Activated naive CD4-positive, alpha-beta T cell treated with anti-CD3 and anti-CD28 coated beads, Interleukin-2, amount 50 U/mL, for 24 hours (primary cell): ENCODE measurements around the gene PDX1.
"Not testable (repeated sequence)": the region's sequence is repeated elsewhere in the genome, so short reads cannot be mapped to it uniquely, and the experiment has no call there.

ENCODE experiments used
- H3K27ac Mint-ChIP-seq: one replicate; pipeline ENCODE4 v1.8.0; 2021; ENCODE audit warnings: mild to moderate bottlenecking, mixed read lengths
- H3K27me3 Mint-ChIP-seq: one replicate; pipeline ENCODE4 v1.8.0; 2021; ENCODE audit warnings: mixed read lengths
- H3K36me3 Mint-ChIP-seq: one replicate; pipeline ENCODE4 v1.8.0; 2021; ENCODE audit warnings: mixed read lengths
- H3K4me1 Mint-ChIP-seq: one replicate; pipeline ENCODE4 v1.8.0; 2021; ENCODE audit warnings: mixed read lengths
- H3K4me3 Mint-ChIP-seq: one replicate; pipeline ENCODE4 v1.8.0; 2021; ENCODE audit warnings: mild to moderate bottlenecking, mixed read lengths
- H3K9me3 Mint-ChIP-seq: one replicate; pipeline ENCODE4 v1.8.0; 2021; ENCODE audit warnings: mixed read lengths

PDX1 gene

DNA sequence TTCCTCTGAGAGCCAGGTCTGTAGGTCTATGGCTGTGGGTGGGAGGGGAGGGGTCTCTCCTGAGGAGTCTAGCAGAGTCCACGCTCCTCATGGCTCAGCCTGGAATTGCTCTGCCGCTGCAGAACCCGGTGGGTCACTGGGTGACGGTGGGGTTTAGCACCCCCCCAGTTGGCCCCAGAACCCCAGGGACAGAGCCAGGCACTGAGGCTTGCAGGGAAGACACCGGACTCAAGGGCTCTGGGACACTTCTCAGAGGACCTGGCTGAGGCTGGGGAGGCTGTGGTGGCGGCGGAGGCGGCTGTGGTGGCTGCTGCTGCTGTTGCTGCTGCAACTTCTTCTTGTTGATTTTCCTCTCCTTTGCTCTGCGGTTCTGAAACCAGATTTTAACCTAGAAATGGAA is 43.2 kb downstream of the PDX1 start:
- Mint-ChIP-seq H3K4me1 (peaks cover 14% of the 10 kb centered on the region), H3K27me3 (peaks cover 63% of the 10 kb centered on the region), H3K4me3 (no peak overlapping the region), H3K36me3 (no peaks in the 10 kb centered on the region), H3K27ac (no peak overlapping the region), H3K9me3 (no peaks in the 10 kb centered on the region)

DNA sequence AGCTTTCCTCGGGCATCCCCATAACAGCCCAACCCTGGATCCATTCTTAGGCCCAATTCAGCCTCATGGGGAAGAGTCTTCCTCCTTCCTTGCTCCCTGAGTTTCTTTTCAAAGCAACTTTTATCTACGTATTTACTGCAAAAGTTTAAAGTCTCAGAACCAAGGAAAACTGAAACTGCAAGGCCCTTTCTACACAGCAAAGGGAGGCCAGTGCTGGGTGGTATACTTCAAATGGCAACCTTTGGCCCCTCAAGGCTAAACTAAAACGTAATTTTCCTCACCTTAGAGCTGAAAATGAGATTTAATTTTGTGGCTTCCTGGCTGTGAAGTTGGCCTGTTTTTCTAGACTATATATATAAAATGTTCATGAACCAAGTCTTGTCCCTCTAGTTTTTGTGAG is 43.7 kb downstream of the PDX1 start:
- Mint-ChIP-seq H3K4me1 (peaks cover 15% of the 10 kb centered on the region), H3K36me3 (no peaks in the 10 kb centered on the region), H3K27ac (no peak overlapping the region), H3K27me3 (peaks cover 63% of the 10 kb centered on the region), H3K9me3 (no peaks in the 10 kb centered on the region), H3K4me3 (no peak overlapping the region)

- H3K27ac Mint-ChIP-seq, H3K9me3 Mint-ChIP-seq, H3K36me3 Mint-ChIP-seq, H3K4me3 Mint-ChIP-seq: not testable (repeated sequence)
- peaks cover 59% of the 10 kb centered on the region for H3K27me3 Mint-ChIP-seq
- peaks cover 18% of the 10 kb centered on the region for H3K4me1 Mint-ChIP-seq
Observed at GRCh38 chr13:27964206-27964605, 44.4 kb downstream of the PDX1 start.

DNA sequence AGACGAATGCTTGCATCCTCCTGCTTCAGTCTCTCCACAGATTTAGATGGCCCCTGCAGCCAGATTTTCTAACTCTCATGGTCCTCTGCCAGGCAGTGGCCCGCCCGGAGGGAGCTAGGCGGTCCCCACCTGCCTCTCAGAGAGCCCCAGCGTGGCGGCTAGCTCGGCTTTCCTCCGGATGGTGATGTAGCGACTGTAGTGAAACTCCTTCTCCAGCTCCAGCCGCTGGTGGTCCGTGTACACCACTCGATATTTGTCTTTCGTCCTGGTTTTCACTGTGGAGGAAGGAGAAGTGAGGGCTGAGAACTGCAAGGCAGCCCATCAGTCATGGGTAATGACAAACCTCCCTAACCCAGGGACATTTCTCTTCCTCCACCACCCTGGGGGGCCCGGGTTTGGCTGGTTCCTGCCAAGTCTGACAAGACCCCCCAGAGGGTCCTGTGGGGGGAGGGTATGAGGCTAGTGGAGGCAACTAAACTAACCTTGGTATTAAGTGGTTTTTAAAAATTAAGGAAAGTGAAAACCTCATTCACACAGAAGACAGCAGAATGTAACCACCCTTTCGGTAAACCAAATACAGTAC is 45.0 kb downstream of the PDX1 start:
- peaks cover 20% of the 10 kb centered on the region for H3K4me1 Mint-ChIP-seq

DNA sequence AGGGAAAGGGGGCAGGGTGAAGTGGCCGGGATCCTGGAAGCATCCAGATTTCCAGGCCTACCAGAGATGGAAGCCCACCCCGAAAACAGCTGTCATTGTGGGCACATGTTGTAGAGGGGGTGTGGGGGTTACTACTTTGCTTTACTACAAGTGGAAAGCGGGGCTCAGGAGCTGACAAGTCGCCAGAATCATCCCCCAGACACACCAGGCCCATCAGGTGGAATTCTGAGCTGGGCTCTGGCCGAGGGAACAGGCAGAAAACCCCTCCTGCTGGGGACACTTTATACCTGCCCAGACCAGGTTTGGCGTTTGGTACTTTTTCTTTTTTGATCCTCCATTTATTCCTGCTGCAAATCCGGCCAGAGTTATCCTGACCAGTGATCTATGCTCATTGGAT is 45.5 kb downstream of the PDX1 start:
- Mint-ChIP-seq H3K4me1 (peaks cover 15% of the 10 kb centered on the region), H3K27me3 (peaks cover 59% of the 10 kb centered on the region), H3K27ac (no peak overlapping the region), H3K4me3 (no peak overlapping the region), H3K36me3 (no peaks in the 10 kb centered on the region), H3K9me3 (no peaks in the 10 kb centered on the region)

More for the DNA sequence above, 45.0 kb downstream of the PDX1 start:
- Mint-ChIP-seq H3K9me3 (no peaks in the 10 kb centered on the region), H3K4me3 (no peak overlapping the region), H3K27me3 (peaks cover 61% of the 10 kb centered on the region), H3K36me3 (no peaks in the 10 kb centered on the region), H3K27ac (no peak overlapping the region)

DNA sequence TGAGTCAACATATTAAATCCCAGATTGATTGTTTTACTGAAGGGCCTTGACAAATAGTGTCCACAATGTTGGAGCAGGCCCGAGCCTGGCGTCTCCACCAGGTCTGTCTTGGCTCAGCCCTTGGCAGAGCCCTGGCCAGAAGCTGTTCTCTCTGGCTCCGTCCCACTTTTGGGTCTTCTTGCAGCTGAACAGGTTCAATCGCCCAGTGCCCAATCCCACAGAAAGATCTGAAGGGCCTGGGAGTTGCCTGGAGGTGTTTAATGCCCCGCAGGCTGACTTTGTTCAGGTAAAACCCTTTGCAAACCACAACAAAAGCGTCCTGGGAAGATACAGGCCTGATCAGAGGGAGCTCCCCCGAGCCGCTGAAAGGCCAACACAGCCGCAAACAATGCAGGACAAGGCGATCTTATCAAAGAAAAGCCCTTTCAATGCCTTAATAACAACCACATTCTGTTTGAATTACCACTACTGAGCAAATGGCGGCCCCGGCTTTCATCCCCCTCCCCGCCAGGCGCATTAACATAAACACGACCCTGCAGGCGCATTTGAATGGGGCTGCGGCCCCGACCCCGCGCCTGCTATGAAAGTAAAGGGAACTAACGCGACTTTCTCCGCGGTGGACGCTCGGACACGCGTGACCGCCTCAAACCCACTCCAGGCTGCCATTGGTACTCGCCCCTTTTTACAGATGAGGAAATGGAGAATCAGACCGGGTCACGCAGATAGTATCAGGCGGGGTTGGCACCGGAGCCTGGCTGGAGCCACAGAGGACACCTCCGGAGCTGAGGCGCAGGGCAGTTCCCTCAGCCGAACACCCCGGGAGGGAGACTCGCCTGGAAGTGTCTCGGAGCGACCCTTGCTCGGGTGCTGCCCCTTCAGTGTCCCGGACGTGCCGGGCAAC is 46.2 kb downstream of the PDX1 start:
- peaks cover 64% of the 10 kb centered on the region for H3K27me3 Mint-ChIP-seq
- H3K9me3 Mint-ChIP-seq, result no peaks in the 10 kb centered on the region
- no peak overlapping the region for H3K4me3 Mint-ChIP-seq
- no peaks in the 10 kb centered on the region for H3K36me3 Mint-ChIP-seq
- H3K27ac Mint-ChIP-seq, result no peak overlapping the region
- H3K4me1 Mint-ChIP-seq, result peaks cover 15% of the 10 kb centered on the region

DNA sequence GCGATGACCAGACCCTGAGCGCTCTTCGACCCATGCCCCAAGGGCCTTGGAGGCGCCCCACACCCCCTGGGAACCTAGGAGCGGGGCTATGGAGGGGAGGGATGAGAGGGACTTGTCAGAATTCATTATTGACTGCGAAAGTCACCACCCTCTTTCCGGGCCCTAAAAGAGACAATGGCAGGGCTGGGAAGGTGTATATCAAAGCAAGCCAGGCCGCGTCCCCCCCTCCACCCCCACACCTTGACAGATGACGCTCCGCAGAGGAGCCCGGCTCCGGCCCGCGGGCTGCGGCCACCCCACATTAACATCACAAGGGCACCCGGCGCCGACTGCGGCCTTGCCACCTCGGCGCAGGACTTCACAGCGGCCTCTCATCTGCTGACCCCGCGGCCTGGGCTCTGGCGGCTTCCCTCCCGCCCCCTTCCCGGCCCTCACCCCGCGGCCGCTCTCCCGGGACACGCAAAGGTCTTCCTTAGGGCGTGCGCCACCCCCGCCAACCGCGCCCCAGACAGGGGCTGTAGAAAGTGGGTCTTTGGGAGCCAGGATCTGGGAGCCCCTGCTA is 46.9 kb downstream of the PDX1 start:
- Mint-ChIP-seq H3K27ac (no peak overlapping the region), H3K9me3 (no peaks in the 10 kb centered on the region), H3K36me3 (no peaks in the 10 kb centered on the region), H3K27me3 (peaks cover 66% of the 10 kb centered on the region), H3K4me3 (no peak overlapping the region), H3K4me1 (peaks cover 15% of the 10 kb centered on the region)

DNA sequence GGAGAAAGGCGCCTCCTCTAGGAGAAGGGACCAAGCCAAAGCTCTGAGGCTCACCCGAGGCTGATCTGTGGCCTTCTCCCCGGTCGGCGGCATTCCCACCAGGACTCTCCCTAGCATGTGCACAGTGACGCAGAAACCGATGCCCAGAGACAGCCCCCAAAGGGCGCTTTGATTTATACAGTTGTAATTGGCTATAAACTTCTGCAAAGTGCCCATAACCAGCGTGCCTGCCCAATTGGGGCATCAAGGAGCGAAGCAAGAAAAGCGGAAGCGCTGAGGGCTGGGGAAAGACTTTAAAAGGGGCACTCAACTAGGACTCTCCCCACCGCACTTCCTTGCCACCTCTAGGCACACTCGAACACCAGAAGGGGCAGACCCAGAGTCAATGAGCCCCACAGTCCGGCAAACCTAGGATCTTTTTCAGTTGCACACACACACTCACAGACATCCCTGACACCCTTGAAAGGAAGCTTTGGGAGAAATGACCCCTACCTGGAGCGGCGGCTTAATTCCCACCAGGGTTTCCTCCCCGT is 47.5 kb downstream of the PDX1 start:
- Mint-ChIP-seq H3K9me3 (no peaks in the 10 kb centered on the region), H3K27ac (no peak overlapping the region), H3K27me3 (peaks cover 65% of the 10 kb centered on the region), H3K4me3 (no peak overlapping the region), H3K4me1 (peaks cover 15% of the 10 kb centered on the region), H3K36me3 (no peaks in the 10 kb centered on the region)

DNA sequence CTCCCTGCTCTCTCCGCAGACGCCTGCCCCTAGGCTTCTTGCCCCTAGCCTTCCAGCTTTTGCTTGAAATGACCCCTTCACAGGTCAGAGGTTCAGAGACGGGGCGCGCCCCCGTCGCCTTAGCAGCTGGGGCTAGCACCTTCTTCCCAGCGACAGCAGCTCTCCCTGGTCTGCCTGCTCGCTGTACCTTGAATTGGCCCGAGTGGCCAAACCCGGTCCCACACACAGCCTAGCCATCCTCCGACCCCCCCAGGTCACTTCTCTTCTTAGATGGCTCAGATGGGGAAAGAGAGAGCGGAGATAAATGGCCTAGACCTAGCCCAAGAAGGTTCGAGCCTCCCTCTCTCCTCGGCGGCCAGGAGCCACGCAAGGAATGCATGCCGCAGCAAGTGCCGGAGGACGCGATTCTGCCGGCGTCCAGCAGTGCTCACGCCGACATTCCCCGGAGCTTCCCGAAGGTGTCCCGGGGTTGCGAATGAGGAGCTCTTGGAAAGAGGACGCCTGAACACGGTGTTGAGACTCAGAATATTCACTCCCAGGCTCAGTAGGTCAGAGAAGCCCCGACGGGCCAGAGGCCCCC is 48.0 kb downstream of the PDX1 start:
- no peaks in the 10 kb centered on the region for H3K9me3 Mint-ChIP-seq
- peaks cover 63% of the 10 kb centered on the region for H3K27me3 Mint-ChIP-seq
- H3K4me1 Mint-ChIP-seq, result peaks cover 15% of the 10 kb centered on the region
- no peak overlapping the region for H3K27ac Mint-ChIP-seq
- H3K4me3 Mint-ChIP-seq, result peak overlapping the region; percentile 30
- H3K36me3 Mint-ChIP-seq, result no peaks in the 10 kb centered on the region

DNA sequence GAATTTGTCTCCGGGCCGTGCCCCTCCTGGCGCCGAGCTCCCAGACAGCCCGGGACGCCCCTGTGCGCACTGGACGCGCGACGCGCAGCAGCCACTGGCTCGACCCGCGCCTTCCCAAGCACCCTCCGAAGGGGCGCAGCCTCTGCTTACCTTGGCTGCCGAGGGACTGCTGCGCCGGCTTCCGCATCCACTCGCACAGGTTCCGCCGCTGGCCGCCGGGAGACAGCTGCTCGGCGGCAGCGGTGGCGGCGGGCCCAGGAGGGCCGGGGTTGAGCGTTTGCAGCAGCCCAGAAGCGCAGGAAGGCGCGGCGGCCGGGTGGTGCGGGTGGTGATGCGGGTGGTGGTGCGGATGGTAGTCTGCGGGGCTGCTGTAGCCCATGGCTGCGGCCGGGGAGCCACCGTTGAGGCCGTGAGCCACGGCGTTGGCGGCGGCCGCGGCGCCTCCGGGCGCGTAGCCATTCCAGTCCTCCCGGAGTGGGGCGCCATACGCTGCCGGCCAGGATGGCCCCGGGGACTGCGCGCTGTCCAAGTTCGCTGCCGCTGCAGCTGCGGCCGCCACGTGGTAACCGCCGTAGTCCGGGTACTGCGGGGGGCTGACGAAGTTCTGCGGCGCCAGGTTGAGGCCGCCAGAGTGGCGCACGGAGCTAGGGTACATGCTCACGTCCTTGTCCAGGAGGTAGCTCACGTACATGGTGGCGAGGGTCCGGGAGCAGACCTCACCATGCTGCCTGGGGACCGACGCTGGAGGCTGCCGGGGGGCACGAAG is 48.7 kb downstream of the PDX1 start:
- Mint-ChIP-seq H3K36me3 (no peaks in the 10 kb centered on the region), H3K4me1 (peaks cover 15% of the 10 kb centered on the region), H3K9me3 (no peaks in the 10 kb centered on the region), H3K27ac (no peak overlapping the region), H3K4me3 (no peak overlapping the region), H3K27me3 (peaks cover 64% of the 10 kb centered on the region)

DNA sequence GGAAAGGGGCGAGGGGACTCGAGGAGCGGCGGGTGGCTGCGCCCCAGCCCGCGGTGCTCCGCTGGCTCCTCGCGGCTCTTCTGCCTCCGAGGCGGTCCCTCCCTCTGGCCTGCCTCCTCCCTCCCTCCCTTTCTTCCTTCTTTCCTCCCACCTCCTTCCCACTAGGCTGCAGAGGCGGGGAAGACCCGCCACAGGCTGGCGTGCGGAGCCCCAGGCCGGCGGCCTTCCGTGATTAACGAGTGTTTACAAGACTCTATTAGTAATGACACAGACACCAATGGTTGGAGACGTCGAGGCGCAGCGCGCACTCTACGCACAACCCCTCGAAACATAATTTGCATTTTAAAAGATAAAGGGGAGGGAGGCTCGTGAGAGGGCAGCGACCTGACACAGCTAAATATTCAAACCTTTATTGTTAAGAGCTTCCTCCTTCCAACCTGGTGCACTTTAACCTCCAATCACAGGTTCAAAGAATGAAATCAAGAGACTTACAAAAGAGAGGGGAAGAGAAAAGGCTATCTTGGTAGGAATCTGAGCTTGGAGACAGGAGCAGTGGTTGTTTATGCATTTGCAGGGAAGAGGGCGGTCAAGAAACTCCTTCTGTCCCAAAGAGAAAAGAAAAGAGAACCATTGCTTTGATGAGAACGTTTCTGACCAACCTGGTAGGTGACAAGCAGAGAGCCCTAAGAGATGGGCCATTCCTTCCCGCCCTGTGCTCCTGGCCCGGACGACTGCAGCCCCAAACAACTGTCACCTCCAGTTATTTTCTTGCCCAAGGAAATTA is 49.5 kb downstream of the PDX1 start, which contains the start of gene CDX2:
Gene CDX2 (minus strand): TSS at position 234 of the 784 bp plus-strand sequence. CDS start 309 bp downstream, outside the sequence.
- Mint-ChIP-seq H3K9me3 (no peaks in the 10 kb centered on the region), H3K27ac (no peak within 1 kb of the TSS), H3K4me1 (peaks cover 15% of the 10 kb centered on the region), H3K27me3 (peaks cover 64% of the 10 kb centered on the region), H3K4me3 (peak within 1 kb of the TSS; percentile 57), H3K36me3 (no peaks in the 10 kb centered on the region)

GRCh38 chr13:27969866-27970229 is 50.0 kb downstream of the PDX1 start:
- H3K36me3 Mint-ChIP-seq, result no peaks in the 10 kb centered on the region
- H3K27me3 Mint-ChIP-seq, result peaks cover 66% of the 10 kb centered on the region
- H3K4me3 Mint-ChIP-seq, result no peak overlapping the region
- peaks cover 15% of the 10 kb centered on the region for H3K4me1 Mint-ChIP-seq
- no peaks in the 10 kb centered on the region for H3K9me3 Mint-ChIP-seq
- no peak overlapping the region for H3K27ac Mint-ChIP-seq

DNA sequence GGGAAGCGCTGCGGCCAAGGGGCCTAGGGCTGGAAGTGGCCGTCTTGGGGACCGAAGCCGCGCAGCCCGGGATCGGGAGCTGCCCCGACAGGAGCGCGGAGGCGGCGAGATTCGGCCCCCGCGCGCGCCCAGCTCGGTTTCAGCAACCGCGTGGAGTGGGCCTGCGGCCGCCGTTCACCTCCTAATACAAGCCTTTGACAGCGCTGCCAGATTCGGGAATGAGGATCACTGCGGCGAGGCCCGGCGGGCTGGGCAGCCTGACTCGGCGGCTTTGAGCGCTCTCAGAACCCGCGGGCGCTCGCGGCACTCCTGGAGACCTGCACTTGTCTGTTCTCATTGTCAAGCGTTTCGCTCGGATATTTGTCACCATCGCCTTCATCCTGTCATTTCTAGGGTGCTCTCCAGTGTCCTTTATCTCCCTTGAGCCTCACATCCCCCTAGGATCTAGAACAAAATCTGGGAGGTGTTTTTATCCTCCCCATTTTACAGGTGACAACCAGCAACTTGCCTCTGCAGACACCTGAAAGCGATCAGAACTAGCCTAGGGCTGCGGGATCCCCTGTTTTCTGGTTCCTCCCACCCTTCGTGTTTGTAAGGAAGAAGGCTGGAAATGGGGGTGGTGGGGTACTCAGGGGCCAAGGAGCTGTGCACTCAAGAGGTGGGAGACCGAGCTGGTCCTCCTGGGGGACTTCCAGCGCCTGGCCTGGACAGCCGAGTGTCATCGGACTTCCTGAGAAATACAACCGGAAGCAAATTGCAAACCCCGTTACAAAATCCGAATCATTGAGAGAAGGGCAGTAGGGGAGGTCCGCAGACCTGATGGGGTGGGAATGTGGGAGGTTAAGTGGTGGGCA is 50.8 kb downstream of the PDX1 start:
- Mint-ChIP-seq H3K36me3 (no peaks in the 10 kb centered on the region), H3K4me1 (peaks cover 20% of the 10 kb centered on the region), H3K27ac (no peak overlapping the region), H3K27me3 (peaks cover 65% of the 10 kb centered on the region), H3K9me3 (no peaks in the 10 kb centered on the region), H3K4me3 (no peak overlapping the region)

DNA sequence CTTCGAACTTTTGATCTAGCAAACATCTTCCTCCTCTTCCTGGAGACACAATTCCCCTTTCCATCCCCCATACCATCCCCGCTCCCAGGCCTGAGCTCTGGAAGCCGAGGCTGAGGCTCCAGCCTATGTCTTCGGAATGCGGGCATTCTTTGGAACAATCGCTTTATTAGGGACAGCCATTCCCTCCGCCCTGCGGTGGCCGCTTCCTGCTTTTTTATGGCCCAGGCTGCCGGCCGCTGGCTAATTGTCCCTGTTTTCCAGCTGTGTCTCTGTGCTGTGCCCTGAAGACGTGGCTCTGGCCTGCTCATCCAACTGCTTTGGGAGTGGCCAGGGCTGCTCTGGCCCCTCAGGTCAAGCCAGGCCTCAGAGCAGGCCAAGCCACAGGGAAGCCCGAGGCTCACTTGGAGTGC is 51.4 kb downstream of the PDX1 start:
- no peaks in the 10 kb centered on the region for H3K9me3 Mint-ChIP-seq
- H3K36me3 Mint-ChIP-seq, result no peaks in the 10 kb centered on the region
- H3K4me3 Mint-ChIP-seq, result no peak overlapping the region
- H3K27ac Mint-ChIP-seq, result no peak overlapping the region
- H3K27me3 Mint-ChIP-seq, result peaks cover 63% of the 10 kb centered on the region
- peaks cover 21% of the 10 kb centered on the region for H3K4me1 Mint-ChIP-seq
